HG03108 (cell line): ENCODE measurements around the gene C2CD4D.

Experiments
- ATAC-seq: cut with Tn5 transposase; IDR thresholded peaks from one replicate; pipeline ENCODE4 v1.9.1; 2021; ENCODE audit warnings: moderate library complexity; ENCODE audit not compliant: unreplicated experiment

The C2CD4D gene

GRCh38 chr1:151835596-151835995 lies 4.0 kb downstream of the C2CD4D start:
- no peak for ATAC-seq

DNA sequence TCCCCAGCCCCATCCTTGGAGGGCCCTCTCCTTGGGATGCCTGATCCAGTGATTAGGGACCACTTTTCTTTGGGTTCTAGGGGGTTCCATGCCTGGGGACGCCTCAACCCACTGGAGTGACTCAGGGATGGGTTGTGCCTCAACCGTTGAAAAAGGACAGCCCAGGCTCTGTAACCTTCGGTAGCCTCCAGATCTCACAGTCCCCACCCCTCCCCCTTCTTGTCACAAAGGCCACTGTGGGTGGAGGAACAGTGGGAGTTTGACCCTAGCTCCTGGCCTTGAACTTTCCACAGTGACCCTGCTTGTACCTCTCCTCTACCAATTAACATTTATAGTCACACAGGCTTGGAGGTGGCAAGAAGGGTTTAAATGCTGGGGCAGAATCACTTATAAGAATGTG lies 5.4 kb downstream of the C2CD4D start:
- ATAC-seq = no peak

- ATAC-seq = no peak
These were observed 6.3 kb downstream of the C2CD4D start for GRCh38 chr1:151833172-151833900.

DNA sequence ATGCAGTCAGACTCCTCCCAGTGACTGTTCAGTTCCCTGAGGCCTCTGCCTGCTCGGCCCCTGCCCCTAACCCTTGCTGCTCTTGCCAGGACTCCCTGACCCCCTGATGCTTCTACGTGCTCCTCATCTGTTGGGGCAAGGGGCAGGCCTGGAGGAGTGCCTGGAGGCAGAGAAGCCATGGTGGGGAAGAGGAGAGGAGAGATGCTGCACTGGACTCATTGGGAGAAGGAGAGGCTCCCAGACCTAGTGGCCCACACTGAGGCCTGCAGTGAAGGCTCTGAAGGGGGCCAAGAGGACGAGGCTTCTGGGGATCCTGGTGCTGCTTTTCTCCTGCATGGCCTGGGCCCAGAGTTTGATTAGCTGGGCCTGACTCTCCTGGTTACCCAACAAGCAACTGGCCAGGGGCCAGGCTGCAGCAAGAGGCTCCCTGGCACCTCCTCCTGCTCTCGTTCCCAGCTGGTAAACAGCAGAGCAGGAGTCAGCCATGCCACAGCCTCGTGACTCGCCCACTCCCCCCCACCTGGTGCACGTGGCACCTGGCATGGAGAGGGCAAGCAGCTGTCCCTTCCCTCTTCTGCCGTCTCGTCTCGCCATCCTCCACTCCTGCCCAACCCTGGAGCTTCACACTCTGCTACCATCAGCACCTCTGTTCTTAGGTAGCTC lies 7.2 kb downstream of the C2CD4D start:
- no peak for ATAC-seq

- no peak for ATAC-seq
These were observed 8.0 kb downstream of the C2CD4D start, which contains the start of gene RORC for GRCh38 chr1:151831605-151832004. Gene RORC, minus strand, starts transcription at chr1:151831802. Its CDS starts 38 bp downstream, at chr1:151831764.

DNA sequence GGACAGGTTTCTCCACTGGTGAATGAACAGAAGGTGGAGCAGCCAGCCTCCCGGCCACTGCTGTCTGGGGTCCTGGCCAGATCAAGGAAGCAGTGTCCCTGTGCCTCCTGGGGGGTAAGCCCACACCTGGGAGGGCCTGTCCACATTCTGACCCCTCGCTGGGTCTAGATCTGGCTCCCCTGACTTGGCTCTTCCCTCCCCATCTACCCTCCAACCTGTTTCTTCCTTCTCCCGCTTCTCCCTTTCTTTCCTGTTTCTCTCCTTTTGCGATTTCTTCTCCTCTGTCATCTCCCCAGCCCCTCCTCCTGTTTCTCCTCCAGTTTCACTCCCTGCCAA lies 8.4 kb downstream of the C2CD4D start:
- ATAC-seq = no peak

DNA sequence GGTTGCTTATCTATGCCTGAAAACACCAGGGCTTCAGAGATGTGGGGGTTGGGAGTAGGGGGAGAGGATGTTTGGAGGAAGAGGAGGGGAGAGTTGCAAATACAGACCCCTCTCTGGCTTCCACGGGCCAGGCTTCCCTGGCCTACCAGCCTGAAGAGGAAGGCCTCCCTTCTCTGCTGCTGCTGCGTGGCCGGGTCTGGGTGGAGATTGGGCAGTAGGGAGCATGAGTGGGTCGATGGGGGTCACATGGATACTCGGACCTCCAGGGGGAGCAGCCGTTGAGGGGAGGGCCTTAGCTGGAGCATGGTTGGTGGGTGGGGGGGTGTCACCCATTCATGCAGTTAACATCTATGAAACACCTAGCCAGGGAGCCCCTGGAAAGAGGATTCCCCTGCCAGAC lies 9.6 kb downstream of the C2CD4D start:
- ATAC-seq = no peak

DNA sequence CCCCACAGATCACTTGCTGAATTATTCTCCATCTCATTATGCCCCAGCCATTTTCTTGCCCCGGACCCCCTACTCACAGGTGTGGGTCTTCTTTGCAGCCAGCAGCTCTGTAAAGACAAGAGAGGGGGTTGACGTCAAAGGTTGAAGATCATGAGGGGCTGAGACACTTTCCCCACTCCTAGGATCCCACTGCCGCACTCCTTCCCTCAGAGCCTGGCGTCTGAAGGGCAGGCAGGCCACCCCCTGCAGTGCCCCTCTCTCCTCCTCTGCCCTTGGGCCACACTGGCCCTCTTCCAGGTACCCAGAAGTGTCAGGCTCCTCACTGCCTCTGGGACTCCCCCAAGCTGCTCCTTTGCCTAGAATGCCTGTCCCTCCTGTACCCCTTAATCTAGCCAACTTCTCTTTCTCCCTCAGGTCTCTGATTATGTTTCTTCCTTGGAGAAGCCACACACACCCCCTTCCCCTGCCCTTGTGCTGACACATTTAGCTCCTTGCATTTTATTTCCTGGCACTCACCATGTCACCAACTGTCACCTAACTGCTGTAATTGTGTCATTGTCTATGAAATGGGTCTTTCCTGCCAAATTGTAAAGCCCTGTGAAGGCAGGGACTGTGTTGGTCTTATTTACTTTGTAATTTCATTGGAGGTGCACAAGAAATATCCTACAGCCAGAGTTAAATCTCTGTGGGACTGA lies 10.1 kb downstream of the C2CD4D start:
- ATAC-seq = no peak

DNA sequence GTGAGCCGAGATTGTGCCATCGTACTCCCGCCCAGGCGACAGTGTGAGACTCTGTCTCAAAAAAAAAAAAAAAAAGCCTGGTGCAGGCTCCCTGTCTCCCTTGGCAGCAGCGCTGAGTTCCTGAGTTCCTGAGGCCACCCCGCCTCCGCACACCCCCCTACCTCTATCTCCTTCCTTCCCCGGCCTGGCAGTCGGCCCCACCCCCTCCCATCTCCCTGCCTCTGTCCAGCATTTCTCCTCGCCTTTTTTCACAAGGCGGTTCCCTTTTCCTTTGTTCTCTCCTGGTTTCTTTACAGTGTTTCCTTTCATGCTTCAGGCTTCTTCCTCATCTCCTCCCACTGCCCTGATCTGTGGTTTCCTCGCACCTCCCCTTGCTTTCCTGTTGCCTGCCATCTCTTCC lies 10.7 kb downstream of the C2CD4D start:
- no peak for ATAC-seq

DNA sequence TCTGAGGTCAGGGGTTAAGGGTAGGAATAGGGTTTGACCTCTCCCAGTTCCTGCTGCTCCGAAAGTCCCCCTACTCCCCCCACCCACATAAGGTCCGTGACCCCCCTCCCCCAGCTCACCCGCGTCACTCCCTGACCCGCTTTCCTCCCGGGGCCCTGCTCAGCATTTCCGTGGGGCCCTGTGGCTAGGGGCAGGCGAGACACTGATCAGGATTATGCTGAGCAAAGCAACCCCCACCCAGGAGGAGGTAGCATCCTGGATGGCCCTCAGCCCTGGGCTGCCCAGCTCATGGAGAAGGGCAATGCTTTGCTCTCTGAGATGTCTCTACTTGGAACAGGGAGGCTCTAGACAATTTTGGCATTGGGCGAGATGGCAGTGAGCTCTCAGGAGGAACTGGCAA lies 11.8 kb downstream of the C2CD4D start:
- ATAC-seq = no peak

GRCh38 chr1:151825751-151826660 lies 13.6 kb downstream of the C2CD4D start:
- no peak for ATAC-seq

DNA sequence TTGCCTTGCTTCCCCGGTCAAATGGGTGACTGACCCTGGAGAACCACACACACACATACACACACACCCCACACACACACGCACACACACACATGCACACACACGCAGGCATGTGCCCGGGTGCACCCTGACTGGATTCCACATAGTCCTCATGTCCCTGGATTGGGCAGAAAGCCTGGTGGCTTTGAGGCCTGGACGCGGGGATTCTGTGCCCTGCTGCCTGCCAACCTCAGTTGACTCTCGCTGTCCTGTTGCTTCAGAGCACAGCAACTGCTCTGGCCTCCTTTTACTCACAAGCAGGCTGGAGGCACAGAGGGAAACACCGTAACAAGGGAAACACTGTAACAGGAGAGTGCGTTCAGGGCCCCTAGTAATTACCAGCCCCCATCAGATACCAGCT lies 14.4 kb downstream of the C2CD4D start:
- no peak for ATAC-seq

DNA sequence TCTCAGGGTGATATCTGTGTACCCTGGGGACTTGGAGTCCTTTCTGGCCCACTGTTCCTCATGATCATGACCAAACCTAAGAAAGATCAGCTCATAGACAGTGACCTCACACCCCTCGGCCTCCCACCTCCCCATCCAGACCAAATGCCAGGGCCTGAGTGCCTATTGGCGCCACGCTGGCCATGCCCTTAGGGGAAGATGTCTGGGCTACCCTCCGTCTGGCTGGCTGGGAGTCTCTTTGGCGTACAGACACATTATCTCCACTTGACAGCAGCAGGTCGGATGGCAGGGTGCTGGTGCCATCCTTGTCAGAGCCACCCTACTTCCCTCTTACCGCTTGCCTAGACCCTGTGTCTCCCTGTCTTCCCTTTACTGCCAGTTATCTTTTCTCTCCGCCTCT lies 16.4 kb downstream of the C2CD4D start:
- ATAC-seq = no peak

GRCh38 chr1:151822404-151822803 lies 17.2 kb downstream of the C2CD4D start:
- no peak for ATAC-seq

- ATAC-seq = no peak
These were observed 18.7 kb downstream of the C2CD4D start for GRCh38 chr1:151820940-151821339.

- no peak for ATAC-seq
These were observed 19.5 kb downstream of the C2CD4D start for GRCh38 chr1:151819976-151820623.

- ATAC-seq = no peak
These were observed 20.3 kb downstream of the C2CD4D start for GRCh38 chr1:151819227-151819835.

GRCh38 chr1:151817353-151817730 lies 22.3 kb downstream of the C2CD4D start:
- ATAC-seq = no peak

GRCh38 chr1:151816548-151817352 lies 22.9 kb downstream of the C2CD4D start:
- ATAC-seq = no peak
